Upper lobe of left lung (tissue), 6 donors: ENCODE measurements around the gene TFF1. TPM values are rescaled to one million over a fixed set of nuclear protein-coding genes. Genes with fewer than 3 reads are reported as not detected.

ENCODE experiments used
- ATAC-seq, 2 donors: fragments of 200-7000 bp; cut with Tn5 transposase; one replicate each; pipeline ENCODE4 v1.9.1; 2022; ENCODE audit warnings: mild to moderate bottlenecking in 2 of 2, moderate library complexity in 2 of 2; ENCODE audit not compliant: low FRiP score in 2 of 2
- DNase-seq, 2 donors: peaks; one replicate each; pipeline ENCODE4 v3.0.0-alpha.2; 2019 to 2020
- H3K27ac ChIP-seq, 4 donors: fragments of 200-600 bp; sonication (generic); one replicate each; pipeline ENCODE4 v1.5.1; 2016 to 2019
- H3K27me3 ChIP-seq, 4 donors: fragments of 200-600 bp; sonication (generic); one replicate each; pipeline ENCODE4 v1.5.1; 2017 to 2019
- H3K36me3 ChIP-seq, 4 donors: fragments of 200-600 bp; sonication (generic); one replicate each; pipeline ENCODE4 v1.5.1; 2016 to 2019
- H3K4me1 ChIP-seq, 4 donors: fragments of 200-600 bp; sonication (generic); one replicate each; pipeline ENCODE4 v1.5.1; 2018 to 2019
- H3K4me3 ChIP-seq, 4 donors: fragments of 200-600 bp; sonication (generic); one replicate each; pipeline ENCODE4 v1.5.1; 2017 to 2019; ENCODE audit warnings: mild to moderate bottlenecking in 2 of 4, moderate library complexity in 1 of 4
- H3K9me3 ChIP-seq, 4 donors: fragments of 200-600 bp; sonication (generic); one replicate each; pipeline ENCODE4 v1.5.1; 2018 to 2019
- EP300 ChIP-seq, 4 donors: sonication (generic); formaldehyde crosslinking; IDR thresholded peaks; one replicate each; pipeline ENCODE4 v1.5.1; 2017; ENCODE audit warnings: antibody characterized with exemption in 4 of 4, control low read depth in 2 of 4
- POLR2A ChIP-seq, 4 donors: fragments of 450-650 bp; IDR thresholded peaks; one replicate each; pipeline ENCODE4 v1.5.1; 2016 to 2017; ENCODE audit warnings: antibody characterized with exemption in 4 of 4, mild to moderate bottlenecking in 2 of 4
- POLR2AphosphoS5 ChIP-seq, 2 donors: sonication (generic); formaldehyde crosslinking; IDR thresholded peaks; one replicate each; pipeline ENCODE4 v1.5.1; 2017; ENCODE audit warnings: antibody characterized with exemption in 2 of 2
- WGBS, 2 donors: methylation state at CpG; one replicate each; pipeline ENCODE4 v1.1.5; 2017 to 2018; 5-methylcytosine and 5-hydroxymethylcytosine counted together
- total RNA-seq, 6 donors: library from RNA; depleted of rRNA in 4 of 6; stranded (reverse); fragments of >200 nt in 4 of 6; gene quantifications; one replicate each; pipeline versions ENCODE4 v1.1.0 to v1.2.1, GENCODE V29; 2016 to 2021
- TF ChIP-seq, protein P1 (sequence below), 6 experiments: fragments of 450-650 bp in 4 of 6; fragments of 200-600 bp in 2 of 6; sonication (generic) in 2 of 6; IDR thresholded peaks; one replicate each; pipeline ENCODE4 v1.5.1; 2016 to 2019; ENCODE audit warnings: antibody characterized with exemption in 6 of 6
- donor health status: DM: no; HTN: no; CAD: no; lungs with moderate emphysema.
- donor health status: DM: no; HTN: yes; CAD: no; lungs with severe emphysema.

Gene TFF1
- total RNA-seq, 6 donors from 2014 or later, result 0.72 to 0.84 TPM; not detected in 4

DNA sequence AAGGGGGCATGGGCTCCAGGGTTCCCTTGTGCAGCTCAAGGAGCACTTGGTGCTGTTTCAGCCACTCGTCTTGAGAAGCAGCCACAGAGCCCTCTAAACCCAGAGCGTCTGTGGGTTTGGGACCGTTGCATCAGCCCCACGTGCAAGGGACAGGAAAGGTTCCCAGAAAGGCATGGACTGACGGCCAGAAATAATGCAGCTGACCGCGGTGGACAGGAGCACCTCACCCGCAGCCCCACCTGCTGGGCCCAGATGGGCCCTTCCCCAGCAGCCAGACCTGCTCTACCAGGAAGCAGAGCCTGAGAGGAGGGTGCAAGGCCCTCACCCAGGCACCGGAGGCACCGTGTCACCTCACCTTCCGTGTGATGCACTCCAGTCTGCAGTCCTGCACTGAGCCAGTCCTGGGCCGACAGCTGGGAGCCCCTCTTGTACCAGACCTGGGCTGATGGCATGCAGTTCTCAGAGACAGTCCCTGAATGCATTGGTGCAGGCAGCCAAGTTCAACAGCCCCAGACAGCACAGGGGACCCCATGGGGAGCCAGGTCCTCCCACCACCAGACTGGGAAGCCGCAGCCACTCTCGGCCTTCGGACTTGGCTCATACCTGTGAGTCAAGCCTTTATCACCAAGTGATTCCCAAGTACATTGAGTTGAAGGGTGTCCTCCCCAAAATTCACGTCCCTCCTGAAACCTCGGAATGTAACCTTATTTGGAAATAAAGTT, 46.3 kb downstream of the TFF1 start:
- Histone ChIP-seq H3K27ac (peak overlapping the region in 1 of 4 donors; percentile 44), H3K9me3 (no peaks in the 10 kb centered on the region), H3K4me3 (no peak overlapping the region), H3K4me1 (peaks cover 0 to 16% (median 6%) of the 10 kb centered on the region in 4 donors), H3K36me3 (no peaks in the 10 kb centered on the region), H3K27me3 (no peaks in the 10 kb centered on the region)
- DNase-seq (peak; percentile 56 to 64), ATAC-seq (peak; percentile 8 to 44)
- no peak for TF ChIP-seq POLR2A (IDR thresholded peaks at IDR 0.05)
- TF ChIP-seq, protein P1, sequence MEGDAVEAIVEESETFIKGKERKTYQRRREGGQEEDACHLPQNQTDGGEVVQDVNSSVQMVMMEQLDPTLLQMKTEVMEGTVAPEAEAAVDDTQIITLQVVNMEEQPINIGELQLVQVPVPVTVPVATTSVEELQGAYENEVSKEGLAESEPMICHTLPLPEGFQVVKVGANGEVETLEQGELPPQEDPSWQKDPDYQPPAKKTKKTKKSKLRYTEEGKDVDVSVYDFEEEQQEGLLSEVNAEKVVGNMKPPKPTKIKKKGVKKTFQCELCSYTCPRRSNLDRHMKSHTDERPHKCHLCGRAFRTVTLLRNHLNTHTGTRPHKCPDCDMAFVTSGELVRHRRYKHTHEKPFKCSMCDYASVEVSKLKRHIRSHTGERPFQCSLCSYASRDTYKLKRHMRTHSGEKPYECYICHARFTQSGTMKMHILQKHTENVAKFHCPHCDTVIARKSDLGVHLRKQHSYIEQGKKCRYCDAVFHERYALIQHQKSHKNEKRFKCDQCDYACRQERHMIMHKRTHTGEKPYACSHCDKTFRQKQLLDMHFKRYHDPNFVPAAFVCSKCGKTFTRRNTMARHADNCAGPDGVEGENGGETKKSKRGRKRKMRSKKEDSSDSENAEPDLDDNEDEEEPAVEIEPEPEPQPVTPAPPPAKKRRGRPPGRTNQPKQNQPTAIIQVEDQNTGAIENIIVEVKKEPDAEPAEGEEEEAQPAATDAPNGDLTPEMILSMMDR (IDR thresholded peaks at IDR 0.05), result peak in 1 of 6 experiments; percentile 8
- 52 to 67% methylated on average over 13 to 14 of the region's 17 CpGs for WGBS, 2 donors

DNA sequence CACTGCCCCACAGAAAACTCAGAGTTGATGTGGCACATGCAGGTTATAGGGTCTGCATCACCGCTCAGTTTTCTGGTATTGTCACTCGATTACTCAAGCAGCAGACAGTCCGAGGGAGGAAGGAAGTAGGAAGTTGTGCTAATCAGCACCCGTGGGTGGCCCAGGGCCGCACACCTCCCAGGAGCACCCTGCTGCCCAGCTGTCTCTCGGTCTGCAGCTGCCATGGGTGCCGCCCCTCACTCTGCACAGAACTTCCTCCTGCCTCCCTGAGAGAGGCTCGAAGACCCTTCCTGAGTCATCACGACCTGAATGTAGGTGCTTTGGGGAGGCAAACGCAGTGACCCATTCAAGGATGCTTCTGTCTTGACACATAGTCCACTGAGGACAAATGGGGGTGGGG, 47.0 kb downstream of the TFF1 start:
- peak; percentile 44 to 61 for DNase-seq
- peak; percentile 52 to 69 for ATAC-seq
- no peaks in the 10 kb centered on the region for H3K27me3 ChIP-seq
- H3K27ac ChIP-seq, result peak overlapping the region in 1 of 4 donors; percentile 44
- no peaks in the 10 kb centered on the region for H3K36me3 ChIP-seq
- 24 to 64% methylated on average over 9 to 10 of the region's 10 CpGs for WGBS, 2 donors
- no peak for TF ChIP-seq EP300 (IDR thresholded peaks at IDR 0.05)
- no peak for TF ChIP-seq POLR2AphosphoS5 (IDR thresholded peaks at IDR 0.05)
- TF ChIP-seq, protein P1 (IDR thresholded peaks at IDR 0.05), result no peak
- TF ChIP-seq POLR2A (IDR thresholded peaks at IDR 0.05), result no peak
- peaks cover 0 to 16% (median 6%) of the 10 kb centered on the region in 4 donors for H3K4me1 ChIP-seq
- no peak overlapping the region for H3K4me3 ChIP-seq
- H3K9me3 ChIP-seq, result no peaks in the 10 kb centered on the region

DNA sequence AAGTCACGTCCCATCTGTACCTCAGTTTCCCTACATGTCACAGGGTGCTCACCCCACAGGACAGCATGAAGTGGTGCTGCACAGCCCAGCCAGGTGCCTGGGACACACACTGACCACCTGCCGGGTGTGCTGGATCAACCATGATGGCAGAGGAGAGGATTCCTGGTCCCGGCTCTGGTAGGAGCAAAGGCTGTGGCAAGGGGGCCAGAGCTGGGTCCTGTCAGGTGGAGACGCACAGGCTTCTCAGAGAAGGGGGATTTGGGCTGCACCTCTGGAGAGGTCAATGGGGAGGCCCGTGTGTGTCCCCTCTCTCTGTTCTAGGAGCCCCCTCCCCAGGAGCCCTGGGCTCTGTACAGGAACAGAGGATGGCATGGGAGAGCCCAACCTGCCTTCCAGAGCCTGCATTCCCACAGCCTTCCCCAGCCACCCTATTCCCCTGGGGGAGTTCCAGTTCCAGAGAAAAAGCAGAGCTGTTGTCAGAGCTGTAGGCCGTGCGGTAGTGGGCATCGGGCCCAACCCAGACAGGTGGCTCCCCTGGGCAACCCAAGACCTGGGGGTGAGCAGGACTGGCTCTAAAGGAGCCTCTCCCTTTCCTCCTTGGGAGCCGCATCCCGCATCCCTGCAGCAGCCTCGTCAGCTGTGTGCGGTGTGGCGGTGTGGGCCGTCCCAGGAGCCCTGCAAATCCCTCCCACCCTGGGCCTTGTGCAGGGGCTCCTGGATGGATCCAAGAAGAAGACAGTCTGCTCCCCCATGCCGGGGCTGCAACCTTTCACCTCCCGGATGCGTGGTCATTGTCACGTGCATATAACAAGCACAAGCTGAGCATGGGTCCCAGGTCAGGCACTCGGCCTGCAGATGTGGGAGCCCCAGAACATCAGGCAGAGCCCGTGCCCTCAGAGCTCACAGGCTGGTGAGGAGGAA, 48.2 kb downstream of the TFF1 start:
- H3K36me3 ChIP-seq, result no peaks in the 10 kb centered on the region
- H3K9me3 ChIP-seq, result no peaks in the 10 kb centered on the region
- no peaks in the 10 kb centered on the region for H3K27me3 ChIP-seq
- DNase-seq (peak in 1 of 2 donors; percentile 63), ATAC-seq (no peak)
- H3K4me1 ChIP-seq, result peaks cover 7 to 23% (median 14%) of the 10 kb centered on the region in 4 donors
- 89 to 94% methylated on average over 8 to 20 of the region's 20 CpGs for WGBS, 2 donors
- H3K4me3 ChIP-seq, result no peak overlapping the region
- TF ChIP-seq, protein P1 (IDR thresholded peaks at IDR 0.05), result no peak
- TF ChIP-seq POLR2A (IDR thresholded peaks at IDR 0.05) (no peak), POLR2AphosphoS5 (IDR thresholded peaks at IDR 0.05) (no peak), EP300 (IDR thresholded peaks at IDR 0.05) (no peak)
- no peak overlapping the region for H3K27ac ChIP-seq

DNA sequence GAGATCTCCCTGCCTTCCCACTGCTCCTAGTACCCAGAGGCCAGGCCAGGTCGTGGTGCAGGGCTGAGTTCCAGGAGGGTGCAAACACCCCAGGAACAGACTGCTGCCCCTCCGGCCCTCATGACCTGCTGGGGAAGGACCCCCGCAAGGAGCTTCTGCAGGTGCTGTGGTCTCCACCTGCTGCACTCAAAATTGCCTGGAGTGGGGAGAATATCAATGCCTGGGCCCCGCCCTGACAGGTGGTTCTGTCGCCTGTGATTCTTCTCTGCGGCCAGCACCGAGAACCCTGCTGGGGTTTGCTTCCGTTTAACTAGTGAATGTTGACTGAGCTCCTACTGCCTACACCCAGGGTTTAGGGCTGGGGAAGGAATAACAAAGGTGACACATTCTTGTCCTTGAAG, 49.0 kb downstream of the TFF1 start:
- TF ChIP-seq EP300 (IDR thresholded peaks at IDR 0.05) (no peak), POLR2AphosphoS5 (IDR thresholded peaks at IDR 0.05) (no peak), POLR2A (IDR thresholded peaks at IDR 0.05) (no peak)
- TF ChIP-seq, protein P1 (IDR thresholded peaks at IDR 0.05), result no peak
- no peak overlapping the region for H3K4me3 ChIP-seq
- no peaks in the 10 kb centered on the region for H3K27me3 ChIP-seq
- H3K4me1 ChIP-seq, result peaks cover 7 to 26% (median 16%) of the 10 kb centered on the region in 4 donors
- H3K9me3 ChIP-seq, result no peaks in the 10 kb centered on the region
- H3K36me3 ChIP-seq, result no peaks in the 10 kb centered on the region
- WGBS, 2 donors, result 92 to 93% methylated on average over 5 to 8 of the region's 8 CpGs
- no peak for ATAC-seq
- DNase-seq, result peak in 1 of 2 donors; percentile 10
- H3K27ac ChIP-seq, result no peak overlapping the region
